ENCODE measurements around the gene TNS3.

DNA sequence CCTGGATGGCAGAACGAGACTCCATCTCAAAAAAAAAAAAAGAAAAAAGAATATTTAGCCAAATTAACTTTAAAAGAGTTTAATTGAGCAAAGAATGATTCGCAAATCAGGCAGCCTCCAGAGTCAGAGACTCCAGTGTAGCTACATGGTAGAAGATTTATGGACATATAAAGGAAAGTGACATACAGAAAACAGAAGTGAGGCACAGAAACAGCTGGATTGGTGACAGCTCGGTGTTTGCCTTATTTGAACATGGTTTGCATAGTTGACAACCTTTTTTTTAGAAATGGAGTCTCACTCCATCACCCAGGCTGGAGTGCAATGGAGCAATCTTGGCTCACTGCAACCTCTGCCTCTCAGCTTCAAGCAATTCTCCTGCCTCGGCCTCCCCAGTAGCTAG, 35.2 kb upstream of the TNS3 start:
- TF ChIP-seq, protein P1, sequence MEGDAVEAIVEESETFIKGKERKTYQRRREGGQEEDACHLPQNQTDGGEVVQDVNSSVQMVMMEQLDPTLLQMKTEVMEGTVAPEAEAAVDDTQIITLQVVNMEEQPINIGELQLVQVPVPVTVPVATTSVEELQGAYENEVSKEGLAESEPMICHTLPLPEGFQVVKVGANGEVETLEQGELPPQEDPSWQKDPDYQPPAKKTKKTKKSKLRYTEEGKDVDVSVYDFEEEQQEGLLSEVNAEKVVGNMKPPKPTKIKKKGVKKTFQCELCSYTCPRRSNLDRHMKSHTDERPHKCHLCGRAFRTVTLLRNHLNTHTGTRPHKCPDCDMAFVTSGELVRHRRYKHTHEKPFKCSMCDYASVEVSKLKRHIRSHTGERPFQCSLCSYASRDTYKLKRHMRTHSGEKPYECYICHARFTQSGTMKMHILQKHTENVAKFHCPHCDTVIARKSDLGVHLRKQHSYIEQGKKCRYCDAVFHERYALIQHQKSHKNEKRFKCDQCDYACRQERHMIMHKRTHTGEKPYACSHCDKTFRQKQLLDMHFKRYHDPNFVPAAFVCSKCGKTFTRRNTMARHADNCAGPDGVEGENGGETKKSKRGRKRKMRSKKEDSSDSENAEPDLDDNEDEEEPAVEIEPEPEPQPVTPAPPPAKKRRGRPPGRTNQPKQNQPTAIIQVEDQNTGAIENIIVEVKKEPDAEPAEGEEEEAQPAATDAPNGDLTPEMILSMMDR (IDR thresholded peaks at IDR 0.05; ENCODE audit: low read length): no peak
- TF ChIP-seq EZH2phosphoT487 (IDR thresholded peaks at IDR 0.05; ENCODE audit: low read length) (no peak), EZH2 (optimal IDR thresholded peaks at IDR 0.05; ENCODE audit: low read depth, low read length) (no peak)
